Measurements from ENCODE around the gene PWWP2B. TPM values are rescaled to one million over a fixed set of nuclear protein-coding genes. Genes with fewer than 3 reads are reported as not detected.

The PWWP2B gene
- total and polyA plus RNA-seq, 2 of the 8 experiments (the other 6 are each of a cell fraction or from before 2014, with no cell fraction given): 5.3 to 10.8 TPM

- no peak for TF ChIP-seq E2F6 (IDR thresholded peaks at IDR 0.05)
- no peak for TF ChIP-seq CHD1 (IDR thresholded peaks at IDR 0.05; ENCODE audit: low read depth, low read length)
- TF ChIP-seq MAX (IDR thresholded peaks at IDR 0.05): peak; percentile 73
- no peak for TF ChIP-seq CEBPB (IDR thresholded peaks at IDR 0.05; ENCODE audit: low read depth, low read length)
- peak; percentile 79 to 98 (median 94) for TF ChIP-seq CTCF (IDR thresholded peaks at IDR 0.05; ENCODE audit: control extremely low read depth in 1 of 3, insufficient read depth in 1 of 3, low read depth in 1 of 3, low read length in 3 of 3)
- TF ChIP-seq KDM1A (IDR thresholded peaks at IDR 0.05; ENCODE audit: borderline replicate concordance, low read length): no peak
- TF ChIP-seq FOSL1 (IDR thresholded peaks at IDR 0.05; ENCODE audit: insufficient read depth, low read depth, low read length): no peak
- no peak for TF ChIP-seq SIRT6 (IDR thresholded peaks at IDR 0.05; ENCODE audit: low read length)
- no peak for TF ChIP-seq SP1 (IDR thresholded peaks at IDR 0.05; ENCODE audit: low read depth, low read length)
- TF ChIP-seq RBBP5 (IDR thresholded peaks at IDR 0.05; ENCODE audit: borderline replicate concordance, low read depth, low read length): no peak
- TF ChIP-seq GTF2F1 (IDR thresholded peaks at IDR 0.05; ENCODE audit: borderline replicate concordance, low read depth, low read length): no peak
- TF ChIP-seq SUZ12 (IDR thresholded peaks at IDR 0.05; ENCODE audit: low read length): no peak
- TF ChIP-seq KDM5A (IDR thresholded peaks at IDR 0.05; ENCODE audit: low read length): no peak
- TF ChIP-seq TEAD4 (IDR thresholded peaks at IDR 0.05; ENCODE audit: low read depth, low read length): no peak
- TF ChIP-seq RXRA (IDR thresholded peaks at IDR 0.05; ENCODE audit: insufficient read depth, low read depth, low read length): no peak
- TF ChIP-seq HDAC6 (IDR thresholded peaks at IDR 0.05; ENCODE audit: low read depth, low read length): no peak
Measured at GRCh38 chr10:132360766-132361447, 36.1 kb upstream of the PWWP2B start (continued).

Data from H1 (cell line).